DMS153 (cell line): ENCODE data around the gene GNA12.
"Not testable (repeated sequence)": the region's sequence is repeated elsewhere in the genome, so short reads cannot be mapped to it uniquely, and the experiment has no call there.

Experiments
- DNase-seq: peaks from one replicate; lab custom pipeline; 2025; lab: John Stamatoyannopoulos, UW

GNA12 gene

GRCh38 chr7:2713370-2713769, 130.7 kb downstream of the GNA12 start:
- peak; percentile 32 for DNase-seq

DNA sequence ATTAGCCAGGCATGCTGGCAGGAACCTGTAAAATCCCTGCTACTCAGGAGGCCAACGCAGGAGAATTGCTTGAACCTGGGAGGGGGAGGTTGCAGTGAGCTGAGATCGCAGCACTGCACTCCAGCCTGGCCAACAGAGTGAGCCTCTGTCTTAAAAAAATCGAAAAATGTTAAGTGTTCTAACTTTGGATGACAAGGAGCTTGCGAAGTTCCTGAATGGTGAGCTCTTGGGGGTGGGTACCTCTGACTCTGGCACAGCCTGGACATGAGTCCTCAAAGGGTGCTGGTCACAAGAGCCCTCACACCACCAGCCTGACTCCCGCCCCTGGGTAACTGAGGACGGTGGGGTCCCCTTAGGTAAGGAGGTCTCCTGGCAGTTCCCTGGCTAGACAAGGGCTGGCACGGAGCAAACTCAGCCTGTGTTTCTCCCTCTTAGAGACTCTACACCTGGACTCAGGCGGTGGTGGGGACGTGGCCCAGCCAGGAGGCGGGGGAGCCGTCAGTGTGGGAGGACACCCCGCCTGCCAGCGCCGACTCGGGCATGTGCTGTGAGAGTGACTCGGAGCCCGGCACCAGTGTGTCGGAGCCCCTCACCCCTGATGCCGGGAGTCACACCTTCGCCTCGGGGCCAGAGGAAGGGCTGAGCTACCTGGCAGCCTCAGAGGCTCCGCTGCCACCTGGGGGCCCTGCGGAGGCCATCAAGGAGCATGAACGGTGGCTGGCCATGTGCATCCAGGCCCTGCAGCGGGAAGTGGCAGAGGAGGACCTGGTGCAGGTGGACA, 132.0 kb downstream of the GNA12 start:
- DNase-seq: no peak

DNA sequence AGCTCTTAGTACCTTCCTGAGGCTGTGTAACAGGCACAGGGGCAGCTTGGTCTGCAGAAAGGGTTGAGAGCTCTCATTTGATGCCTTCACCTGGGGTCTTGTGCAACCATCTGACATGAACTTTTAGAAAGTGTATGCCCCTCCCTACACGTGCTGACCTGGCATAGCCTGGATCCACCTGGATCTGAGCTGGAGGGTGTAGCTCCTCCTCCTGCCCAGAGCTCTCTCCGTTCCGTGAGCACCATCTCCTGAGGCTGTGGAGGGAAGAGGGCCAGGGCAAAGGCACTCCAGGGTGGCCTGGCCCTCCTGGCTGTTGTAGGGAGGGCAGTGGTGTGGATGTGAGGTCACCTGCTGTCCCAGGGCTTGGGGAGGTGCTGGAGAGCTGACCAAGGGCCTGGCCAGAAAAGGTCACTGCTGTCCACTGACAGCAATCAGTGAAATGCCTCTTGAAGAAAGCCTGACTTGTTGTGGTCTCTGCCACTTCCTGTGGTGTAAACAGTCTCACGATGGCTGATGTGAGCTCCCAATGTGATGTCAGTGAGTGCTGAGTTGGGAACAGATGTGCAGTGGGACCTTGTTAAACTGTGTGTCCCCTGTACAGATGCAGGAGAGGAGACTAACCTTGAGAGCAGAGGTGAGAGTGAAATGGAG, 133.1 kb downstream of the GNA12 start:
- DNase-seq: no peak

DNA sequence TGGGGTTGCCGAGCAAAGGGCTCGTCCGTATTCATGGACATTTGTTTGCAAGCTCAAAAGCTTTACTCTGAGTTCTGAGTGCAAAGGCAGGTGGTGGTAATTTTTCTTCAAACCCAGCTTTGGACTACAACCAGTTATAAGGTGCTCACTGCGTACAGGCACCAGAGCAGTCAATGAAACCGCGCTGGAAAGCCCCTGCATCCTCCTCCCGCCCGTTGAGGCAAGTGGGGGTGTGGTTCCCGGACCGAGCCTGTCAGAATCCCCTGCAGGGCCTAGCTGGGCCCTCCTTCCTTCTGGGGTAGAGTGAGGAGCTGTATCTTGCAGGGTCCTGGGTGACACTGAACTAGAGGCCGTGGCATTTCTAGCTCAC, 133.8 kb downstream of the GNA12 start:
- no peak for DNase-seq

- no peak for DNase-seq
Observed at GRCh38 chr7:2709553-2710285, 134.4 kb downstream of the GNA12 start.

DNA sequence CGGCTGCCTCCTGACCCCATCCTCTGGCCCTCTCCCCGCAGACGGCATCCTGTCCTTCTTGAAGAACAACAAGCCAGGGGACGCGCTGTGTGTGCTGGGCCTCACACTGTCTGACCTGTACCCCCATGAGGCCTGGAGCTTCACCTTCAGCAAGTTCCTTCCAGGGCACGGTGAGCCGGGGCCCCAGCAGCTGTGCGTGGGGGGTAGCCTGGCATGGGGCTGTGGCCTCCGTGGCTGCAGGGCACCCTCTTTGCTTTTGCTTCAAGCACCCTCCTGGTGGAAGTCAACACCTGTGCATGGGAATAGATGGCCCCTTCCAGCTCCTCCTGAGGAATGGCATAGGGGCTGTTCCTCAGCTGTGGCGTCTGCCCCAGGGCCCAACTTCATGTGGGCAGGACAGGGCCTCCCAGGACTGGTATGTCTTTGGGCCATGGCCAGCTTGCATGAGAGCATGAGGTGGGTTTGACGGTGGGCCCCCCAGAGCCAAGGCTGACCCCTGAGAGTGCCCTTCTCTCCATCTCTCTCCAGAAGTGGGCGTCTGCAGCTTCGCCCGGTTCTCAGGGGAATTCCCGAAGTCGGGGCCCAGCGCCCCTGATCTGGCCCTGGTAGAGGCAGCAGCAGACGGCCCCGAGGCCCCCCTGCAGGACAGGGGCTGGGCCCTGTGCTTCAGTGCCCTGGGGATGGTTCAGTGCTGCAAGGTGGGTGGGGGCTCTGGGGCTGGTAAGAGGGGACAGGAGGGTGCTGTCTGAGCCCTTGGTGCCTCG, 135.4 kb downstream of the GNA12 start:
- DNase-seq: no peak

GRCh38 chr7:2708041-2708440, 136.1 kb downstream of the GNA12 start:
- DNase-seq: no peak

DNA sequence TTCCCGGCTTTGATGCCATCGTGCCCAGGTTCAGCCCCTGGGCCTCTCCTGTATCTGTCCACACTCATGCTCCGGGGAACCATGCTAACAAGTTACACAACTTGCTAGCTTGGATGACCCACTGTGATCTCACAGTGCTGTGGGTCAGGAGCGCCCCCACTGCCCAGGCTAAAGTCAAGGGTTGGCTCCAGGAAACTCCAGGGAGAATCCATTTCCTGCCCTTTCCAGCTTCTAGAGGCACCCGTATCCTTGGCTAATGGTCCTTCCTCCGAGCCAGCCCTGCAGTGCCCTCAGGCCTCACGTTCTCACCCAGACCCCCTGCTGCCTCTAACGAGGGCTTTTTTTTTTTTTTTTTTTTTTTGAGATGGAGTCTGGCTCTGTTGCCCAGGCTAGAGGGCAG, 136.6 kb downstream of the GNA12 start:
- DNase-seq: no peak

DNA sequence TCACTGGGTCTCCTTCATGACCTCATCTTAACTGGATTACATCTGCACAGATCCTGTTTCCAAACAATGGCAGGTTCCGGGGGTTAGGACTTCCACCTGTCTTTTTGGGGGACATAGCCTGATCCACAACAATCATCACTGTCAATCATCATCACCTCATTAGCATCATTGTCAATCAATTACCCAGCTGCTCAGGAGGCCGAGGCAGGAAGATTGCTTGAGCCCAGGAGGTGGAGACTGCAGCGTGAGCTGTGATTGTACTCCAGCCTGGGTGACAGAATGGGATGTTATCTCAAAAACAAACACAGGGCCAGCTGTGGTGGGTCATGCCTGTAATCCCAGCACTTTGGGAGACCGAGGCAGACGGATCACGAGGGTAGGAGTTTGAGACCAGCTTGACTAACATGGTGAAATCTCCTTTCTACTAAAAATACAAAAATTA, 137.4 kb downstream of the GNA12 start:
- no peak for DNase-seq

GRCh38 chr7:2705371-2706096, 138.6 kb downstream of the GNA12 start:
- no peak for DNase-seq

DNA sequence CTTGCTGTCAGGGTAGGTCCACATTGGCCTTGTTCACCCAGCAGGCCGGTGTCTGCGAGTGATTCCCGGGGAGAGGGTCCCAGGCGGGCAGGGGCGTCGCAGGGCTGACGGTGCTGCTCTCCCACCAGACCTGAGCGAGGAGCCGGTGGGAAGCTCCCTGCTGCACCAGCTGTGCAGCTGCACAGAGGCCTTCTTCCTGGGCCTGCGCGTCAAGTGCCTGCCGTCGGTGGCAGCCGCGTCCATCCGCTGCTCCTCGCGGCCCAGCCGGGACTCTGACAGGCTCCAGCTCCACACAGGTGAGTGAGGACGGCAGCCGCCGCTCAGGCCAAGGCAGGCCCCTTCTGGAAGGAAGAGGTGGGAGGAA, 141.5 kb downstream of the GNA12 start:
- DNase-seq: no peak

DNA sequence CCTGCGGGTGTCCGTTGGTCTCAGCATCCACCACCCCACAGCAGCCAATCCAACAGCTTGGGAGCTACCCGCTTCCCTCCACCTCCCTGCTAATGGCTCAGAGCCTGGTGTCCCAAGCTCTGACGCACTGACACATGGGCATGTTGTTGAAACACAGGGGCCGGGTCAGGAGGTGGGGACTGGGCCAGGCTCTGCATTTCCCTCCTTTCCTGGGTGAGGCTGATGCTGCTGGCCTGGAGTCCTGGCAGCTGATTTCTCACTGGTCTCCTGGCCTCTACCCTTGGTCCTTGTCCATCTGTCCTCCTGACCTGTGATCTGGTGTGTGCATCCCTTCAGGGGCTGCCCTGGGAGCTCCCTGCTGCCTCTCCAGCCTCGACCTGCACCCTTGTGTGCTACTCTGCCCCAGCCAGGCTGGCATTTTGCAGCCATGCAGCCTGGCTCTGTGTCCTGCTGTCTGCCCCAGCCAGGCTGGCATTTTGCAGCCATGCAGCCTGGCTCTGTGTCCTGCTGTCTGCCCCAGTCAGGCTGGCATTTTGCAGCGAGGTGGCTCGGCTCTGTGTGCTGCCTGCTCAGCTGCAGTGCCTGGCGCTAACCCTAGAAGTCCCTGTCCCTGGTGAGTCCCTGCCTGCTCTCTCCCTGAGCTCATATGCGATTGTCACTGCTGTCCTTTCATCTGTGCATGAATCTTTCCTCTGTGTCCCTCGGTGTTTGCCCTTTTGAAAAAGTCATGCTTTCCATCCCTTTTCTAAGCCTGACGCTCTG, 142.1 kb downstream of the GNA12 start:
- no peak for DNase-seq

- no peak for DNase-seq
Observed at GRCh38 chr7:2701424-2701823, 142.7 kb downstream of the GNA12 start.

DNA sequence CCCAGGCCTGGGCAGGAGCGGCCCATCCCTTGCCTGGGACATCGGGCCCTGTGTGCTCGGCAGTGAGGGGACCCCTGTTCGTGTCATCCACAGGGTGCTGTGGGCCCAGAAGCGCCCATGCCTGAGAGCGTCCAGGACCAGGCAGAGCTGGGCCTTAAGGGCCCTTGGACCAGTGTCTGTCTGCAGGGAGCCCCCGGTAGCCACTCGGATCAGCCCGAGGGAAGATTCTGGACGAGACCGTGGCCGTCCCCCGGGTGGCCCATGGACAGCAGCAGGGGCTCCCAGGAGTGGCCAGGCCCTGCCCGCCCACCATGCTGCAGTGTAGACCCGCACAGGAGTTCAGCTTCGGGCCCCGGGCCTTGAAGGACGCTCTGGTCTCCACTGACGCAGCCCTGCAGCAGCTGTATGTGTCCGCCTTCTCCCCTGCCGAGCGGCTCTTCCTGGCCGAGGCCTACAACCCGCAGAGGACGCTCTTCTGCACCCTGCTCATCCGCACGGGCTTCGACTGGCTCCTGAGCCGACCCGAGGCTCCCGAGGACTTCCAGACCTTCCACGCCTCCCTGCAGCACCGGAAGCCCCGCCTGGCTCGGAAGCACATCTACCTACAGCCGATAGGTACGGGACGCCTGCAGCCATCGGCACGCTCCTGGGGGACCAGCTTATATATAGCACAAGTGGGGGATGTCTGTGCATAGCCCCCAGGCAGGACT, 143.8 kb downstream of the GNA12 start:
- no peak for DNase-seq

- DNase-seq: no peak
Observed at GRCh38 chr7:2699289-2699620, 144.9 kb downstream of the GNA12 start.

GRCh38 chr7:2698581-2699288, 145.4 kb downstream of the GNA12 start:
- DNase-seq: peak; percentile 72

DNA sequence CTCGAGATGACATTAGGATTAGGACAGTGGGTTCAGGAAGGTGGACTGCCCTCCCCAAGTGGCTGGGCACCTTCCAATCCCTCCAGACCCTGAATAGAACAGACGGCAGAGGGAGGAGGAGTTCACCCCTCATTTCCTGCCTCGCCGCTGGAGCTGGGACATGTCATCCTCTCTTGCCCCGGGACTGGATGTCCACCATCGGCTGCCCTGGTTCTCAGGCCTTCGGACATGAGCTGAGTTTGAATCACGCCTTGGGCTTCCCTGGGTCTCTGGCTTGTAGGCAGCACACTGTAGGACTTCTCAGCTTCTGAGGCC, 150.0 kb downstream of the GNA12 start:
- DNase-seq: not testable (repeated sequence)

DNA sequence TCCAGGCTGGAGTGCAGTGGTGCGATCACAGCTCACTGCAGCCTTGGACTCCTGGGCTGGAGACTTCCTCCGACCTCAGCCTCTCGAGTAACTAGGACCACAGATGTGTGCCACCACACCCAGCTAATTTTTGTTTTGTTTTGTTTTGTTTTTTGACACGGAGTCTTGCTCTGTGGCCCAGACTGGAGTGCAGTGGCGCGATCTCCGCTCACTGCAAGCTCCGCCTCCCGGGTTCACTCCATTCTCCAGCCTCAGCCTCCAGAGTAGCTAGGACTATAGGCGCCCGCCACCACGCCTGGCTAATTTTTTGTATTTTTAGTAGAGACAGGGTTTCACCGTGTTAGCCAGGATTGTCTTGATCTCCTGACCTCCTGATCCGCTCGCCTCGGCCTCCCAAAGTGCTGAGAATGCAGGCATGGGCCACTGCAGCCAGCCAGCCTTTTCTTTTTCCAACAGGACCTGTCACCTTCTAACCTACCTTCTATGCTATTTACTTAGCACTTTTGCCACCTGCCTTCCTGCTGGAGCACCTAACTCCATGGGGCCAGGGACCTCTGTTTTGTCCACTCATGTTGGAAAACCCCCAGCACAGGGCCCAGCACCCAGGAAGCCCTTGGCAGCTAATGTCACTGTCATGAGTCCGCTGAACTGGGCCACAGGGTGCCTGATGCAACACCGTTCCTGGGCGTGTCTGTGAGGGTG, 150.5 kb downstream of the GNA12 start:
- DNase-seq: not testable (repeated sequence)

DNA sequence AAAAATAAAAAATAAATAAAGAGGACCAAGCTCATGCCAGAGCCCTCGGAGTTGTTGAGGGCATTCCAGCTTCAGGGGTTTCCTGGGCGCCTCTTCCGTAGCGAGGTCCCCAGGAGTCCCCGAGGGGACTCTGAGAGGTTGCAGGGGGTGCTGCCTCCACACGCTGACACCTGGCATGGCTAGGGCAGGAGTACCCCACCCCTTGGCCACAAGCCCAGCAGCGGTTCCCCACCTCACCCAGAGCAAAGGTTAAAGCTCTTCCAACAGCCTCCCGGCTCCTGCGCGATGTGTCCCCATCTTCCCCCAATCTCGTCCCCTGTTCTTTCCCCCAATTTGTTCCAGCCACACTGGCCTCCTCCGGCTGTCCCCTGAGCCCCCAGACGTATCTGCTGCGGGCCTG, 151.6 kb downstream of the GNA12 start:
- DNase-seq: no peak
